HFF-Myc (cell line): ENCODE results near the gene CLDN24.
"Not testable (repeated sequence)": the region's sequence is repeated elsewhere in the genome, so short reads cannot be mapped to it uniquely, and the experiment has no call there.

ENCODE experiments used
- DNase-seq: peaks from one replicate; pipeline ENCODE4 v3.0.0-alpha.2; 2011; ENCODE audit warnings: low read depth; ENCODE audit errors: extremely low read depth
- H3K4me3 ChIP-seq: replicated peaks from 2 replicates; pipeline ENCODE4 v1.5.1; 2011; ENCODE audit warnings: low read depth, mild to moderate bottlenecking, control low read depth, low read length
- CTCF ChIP-seq: IDR thresholded peaks from 2 replicates; pipeline ENCODE4 v1.5.1; 2012; ENCODE audit warnings: mild to moderate bottlenecking, low read depth, low read length, control low read depth; ENCODE audit errors: missing control alignments

Gene CLDN24

GRCh38 chr4:183324619-183325018, 2.4 kb upstream of the CLDN24 start:
- no peak overlapping the region for H3K4me3 ChIP-seq
- DNase-seq = no peak
- no peak for TF ChIP-seq CTCF

- H3K4me3 ChIP-seq, DNase-seq: not testable (repeated sequence)
Observed at GRCh38 chr4:183324056-183324455, 1.8 kb upstream of the CLDN24 start.

- H3K4me3 ChIP-seq = no peak overlapping the region
Observed at GRCh38 chr4:183323295-183323694, 1.1 kb upstream of the CLDN24 start.

GRCh38 chr4:183321516-183321915, 710 bp downstream of the CLDN24 start:
- DNase-seq = no peak
- TF ChIP-seq CTCF = no peak

More at GRCh38 chr4:183323295-183323694, 1.1 kb upstream of the CLDN24 start:
- DNase-seq = no peak
- TF ChIP-seq CTCF = no peak

GRCh38 chr4:183321079-183321478, 1.1 kb downstream of the CLDN24 start:
- no peak for DNase-seq
- no peak overlapping the region for H3K4me3 ChIP-seq
- TF ChIP-seq CTCF = no peak

More at GRCh38 chr4:183321516-183321915, 710 bp downstream of the CLDN24 start:
- H3K4me3 ChIP-seq = no peak overlapping the region

GRCh38 chr4:183320211-183321059, 1.8 kb downstream of the CLDN24 start, which contains the start of gene CLDN22:
Gene CLDN22, minus strand, starts transcription at chr4:183320276. Its CDS starts 58 bp downstream, at chr4:183320218.
- H3K4me3 ChIP-seq = no peak within 1 kb of the TSS
- TF ChIP-seq CTCF = no peak
- DNase-seq = no peak

- no peak for TF ChIP-seq CTCF
- no peak for DNase-seq
- H3K4me3 ChIP-seq = no peak overlapping the region
Observed at GRCh38 chr4:183318656-183319055, 3.6 kb downstream of the CLDN24 start.
